T-helper 1 cell treated with Interleukin-12 subunit alpha and Interleukin-12 subunit beta and Interleukin-4 antibody, amounts not matched to agents 30 μg/mL and 1 μg/mL, for 36 hours (primary cell): ENCODE measurements around the gene EIF4A2.
"Not testable (repeated sequence)": the region's sequence is repeated elsewhere in the genome, so short reads cannot be mapped to it uniquely, and the experiment has no call there.

Experiments
- H3K27ac Mint-ChIP-seq: one replicate; pipeline ENCODE4 v1.8.0; 2021; ENCODE audit warnings: mild to moderate bottlenecking, mixed read lengths
- H3K27me3 Mint-ChIP-seq: one replicate; pipeline ENCODE4 v1.8.0; 2021; ENCODE audit warnings: low read depth, mixed read lengths
- H3K36me3 Mint-ChIP-seq: one replicate; pipeline ENCODE4 v1.8.0; 2021; ENCODE audit warnings: low read depth, mixed read lengths
- H3K4me1 Mint-ChIP-seq: one replicate; pipeline ENCODE4 v1.8.0; 2021; ENCODE audit warnings: low read depth, mixed read lengths
- H3K4me3 Mint-ChIP-seq: one replicate; pipeline ENCODE4 v1.8.0; 2021; ENCODE audit warnings: mild to moderate bottlenecking, moderate library complexity, mixed read lengths
- H3K9me3 Mint-ChIP-seq: one replicate; pipeline ENCODE4 v1.8.0; 2021; ENCODE audit warnings: mixed read lengths

The EIF4A2 gene

DNA sequence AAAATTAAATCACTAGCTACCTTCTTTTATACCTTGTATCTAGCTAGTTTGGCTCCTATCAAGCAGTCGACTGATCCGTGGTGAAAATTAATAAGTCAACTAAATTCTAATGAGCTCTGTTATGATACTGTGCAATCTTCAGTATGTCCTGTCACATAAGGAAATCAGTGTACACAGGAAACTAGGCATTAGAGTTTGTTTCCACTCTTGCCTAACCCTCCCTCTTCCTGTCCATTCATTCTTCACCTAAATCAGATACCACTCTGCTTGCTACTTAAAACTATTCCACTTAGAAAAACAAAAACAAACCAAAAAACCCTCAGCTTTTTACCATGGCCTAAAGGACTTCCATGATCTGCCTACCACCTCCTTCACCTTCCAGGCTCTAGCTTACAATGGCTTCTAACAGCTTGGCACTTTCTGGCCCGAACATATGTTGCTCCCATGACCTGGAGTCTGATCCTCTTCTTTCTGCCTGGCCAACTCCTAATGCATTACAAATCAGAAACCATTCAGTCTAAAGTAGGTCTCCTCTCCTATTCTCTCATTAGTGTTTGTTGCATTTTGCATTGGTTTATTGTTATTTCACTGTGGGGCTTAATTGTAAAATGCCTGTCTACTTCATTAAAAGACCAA lies 15.0 kb downstream of the EIF4A2 start:
- Mint-ChIP-seq H3K4me3 (no peak overlapping the region), H3K36me3 (peaks cover 43% of the 10 kb centered on the region), H3K27me3 (no peaks in the 10 kb centered on the region), H3K27ac (peak overlapping the region; percentile 18), H3K9me3 (no peaks in the 10 kb centered on the region), H3K4me1 (peaks cover 32% of the 10 kb centered on the region)

DNA sequence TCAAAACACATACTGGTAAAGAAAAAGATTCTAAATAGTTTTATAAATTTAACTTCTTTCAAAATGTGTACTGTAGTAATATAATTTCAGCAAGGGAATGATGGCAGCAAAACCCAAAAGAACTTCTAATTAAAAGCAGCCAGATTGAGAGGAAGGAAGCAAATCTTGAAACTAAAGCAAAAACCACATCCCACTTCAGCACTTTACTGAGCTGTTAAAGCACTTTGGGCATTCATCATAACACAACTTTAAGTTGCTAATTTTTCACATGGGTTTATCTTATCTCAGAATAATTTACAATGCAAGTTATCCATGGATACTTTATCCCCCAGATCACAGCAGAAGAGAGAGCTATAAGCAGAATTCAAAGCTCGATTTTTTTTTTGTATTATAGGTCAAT lies 16.9 kb downstream of the EIF4A2 start:
- peaks cover 38% of the 10 kb centered on the region for H3K4me1 Mint-ChIP-seq
- peak overlapping the region; percentile 26 for H3K27ac Mint-ChIP-seq
- H3K27me3 Mint-ChIP-seq = no peaks in the 10 kb centered on the region
- H3K36me3 Mint-ChIP-seq = peaks cover 35% of the 10 kb centered on the region
- no peaks in the 10 kb centered on the region for H3K9me3 Mint-ChIP-seq
- H3K4me3 Mint-ChIP-seq = peak overlapping the region; percentile 28

DNA sequence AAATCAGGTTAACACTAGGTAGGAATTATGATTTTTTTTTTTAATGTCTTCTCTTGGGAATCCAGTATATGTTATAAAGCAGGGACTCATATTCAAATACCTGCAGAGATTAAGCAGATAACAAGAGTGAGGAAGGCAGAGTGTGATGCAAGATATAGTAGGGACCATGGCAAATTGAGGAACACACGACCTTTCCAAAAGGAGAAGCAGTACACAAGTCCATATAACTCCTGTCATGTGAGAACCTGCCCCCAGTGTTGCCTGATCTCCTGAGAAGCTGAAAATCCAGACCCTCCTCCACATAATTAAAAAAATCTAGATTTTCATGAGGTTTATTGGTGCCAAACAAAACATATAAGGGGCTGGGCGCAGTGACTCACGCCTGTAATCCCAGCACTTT lies 19.3 kb downstream of the EIF4A2 start:
- Mint-ChIP-seq H3K4me1 (peaks cover 51% of the 10 kb centered on the region), H3K9me3 (no peaks in the 10 kb centered on the region), H3K4me3 (no peak overlapping the region), H3K27ac (peak overlapping the region; percentile 12), H3K27me3 (no peaks in the 10 kb centered on the region), H3K36me3 (peaks cover 28% of the 10 kb centered on the region)

DNA sequence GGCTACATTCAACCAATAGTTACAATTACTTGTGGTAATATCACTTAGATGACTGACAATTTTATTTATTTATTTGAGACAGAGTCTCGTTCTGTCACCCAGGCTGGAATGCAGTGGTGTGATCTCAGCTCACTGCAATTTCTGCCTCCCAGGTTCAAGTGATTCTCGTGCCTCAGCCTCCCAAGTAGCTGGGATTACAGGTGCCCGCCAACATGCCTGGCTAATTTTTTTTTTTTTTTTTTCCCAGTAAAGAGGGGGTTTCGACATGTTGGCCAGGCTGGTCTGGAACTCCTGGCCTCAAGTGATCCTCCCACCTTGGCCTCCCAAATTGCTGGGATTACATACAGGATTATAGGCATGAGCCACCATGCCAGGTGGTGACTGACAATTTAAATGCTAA lies 20.1 kb downstream of the EIF4A2 start:
- H3K4me3 Mint-ChIP-seq, H3K27me3 Mint-ChIP-seq, H3K9me3 Mint-ChIP-seq, H3K27ac Mint-ChIP-seq: not testable (repeated sequence)
- H3K36me3 Mint-ChIP-seq = peaks cover 27% of the 10 kb centered on the region
- peaks cover 48% of the 10 kb centered on the region for H3K4me1 Mint-ChIP-seq

DNA sequence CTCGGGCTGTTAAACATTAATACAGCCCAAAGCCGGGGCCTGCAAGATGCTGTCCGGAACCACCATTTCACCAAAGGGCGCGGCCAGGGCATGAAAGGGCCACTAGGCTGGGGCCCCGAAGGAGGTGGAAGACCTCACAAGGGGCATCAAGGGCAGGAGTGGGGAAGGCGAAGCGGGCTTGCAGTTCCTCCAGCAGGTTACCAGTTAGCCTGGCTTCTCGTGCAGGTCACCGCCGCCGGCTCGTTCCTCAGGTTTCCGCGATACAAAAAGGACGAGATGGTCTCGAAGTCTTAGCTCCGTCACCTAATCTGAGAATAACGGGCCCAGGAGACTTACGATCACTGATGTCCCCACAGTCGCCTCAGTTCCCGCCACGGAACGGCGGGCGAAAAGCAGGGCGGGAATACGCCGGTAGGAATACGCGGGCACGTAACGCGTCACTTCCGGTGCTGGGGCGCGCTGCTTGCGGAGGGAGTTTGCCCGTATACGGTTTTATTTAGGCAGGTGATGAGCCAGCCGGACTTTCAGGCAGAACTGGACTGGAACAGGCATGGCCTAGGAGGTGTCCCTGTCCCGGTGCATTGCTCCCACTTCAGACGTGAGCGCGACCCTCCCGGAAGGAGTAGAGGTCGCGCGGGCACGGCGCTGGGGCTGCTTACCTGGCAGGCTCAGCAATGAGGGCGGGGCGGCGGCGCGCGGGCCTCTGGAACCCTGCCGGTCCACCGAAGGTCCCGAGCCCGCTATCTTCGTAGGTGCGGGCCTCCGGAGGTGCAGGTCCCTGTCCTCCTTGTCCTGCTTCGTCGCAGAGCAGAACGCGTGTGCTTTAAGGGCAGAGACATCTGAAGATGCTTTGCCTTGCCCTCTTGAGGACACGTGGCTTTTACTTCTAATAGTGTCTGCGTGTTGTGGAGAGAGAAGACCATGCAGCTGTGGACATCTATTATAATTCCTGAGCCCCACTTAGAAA lies 23.0 kb downstream of the EIF4A2 start, which contains the start of gene RFC4:
RFC4 (minus strand) TSS at position 394 of the 967 bp plus-strand sequence. CDS start 1,769 bp downstream, outside the sequence.
- H3K36me3 Mint-ChIP-seq = peaks cover 9% of the 10 kb centered on the region
- H3K27me3 Mint-ChIP-seq = no peaks in the 10 kb centered on the region
- H3K4me3 Mint-ChIP-seq = peak within 1 kb of the TSS; percentile 89
- H3K9me3 Mint-ChIP-seq = no peaks in the 10 kb centered on the region
- H3K4me1 Mint-ChIP-seq = peaks cover 27% of the 10 kb centered on the region
- H3K27ac Mint-ChIP-seq = peak within 1 kb of the TSS; percentile 90

DNA sequence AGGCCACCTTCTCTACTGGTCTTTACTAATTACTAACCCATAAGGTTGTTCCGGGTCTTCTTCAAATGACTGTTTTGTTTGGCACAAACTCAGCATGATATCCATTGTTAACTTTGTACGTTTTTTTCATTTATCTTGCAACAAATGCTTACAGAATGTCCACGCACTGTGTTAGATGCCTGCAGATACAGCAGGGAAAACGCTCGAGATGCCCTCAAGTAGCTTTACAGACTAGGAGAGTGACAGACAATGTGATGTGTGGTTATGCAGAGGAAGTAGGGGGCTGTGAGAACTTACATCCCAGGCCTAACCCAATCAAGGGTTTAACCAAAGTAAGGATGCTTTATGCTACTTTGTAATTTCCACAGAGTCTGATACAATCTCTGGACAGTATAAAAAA lies 23.9 kb downstream of the EIF4A2 start:
- H3K36me3 Mint-ChIP-seq = peaks cover 9% of the 10 kb centered on the region
- H3K4me1 Mint-ChIP-seq = peaks cover 27% of the 10 kb centered on the region
- H3K27me3 Mint-ChIP-seq = no peaks in the 10 kb centered on the region
- H3K27ac Mint-ChIP-seq = peak overlapping the region; percentile 90
- H3K9me3 Mint-ChIP-seq = no peaks in the 10 kb centered on the region
- peak overlapping the region; percentile 89 for H3K4me3 Mint-ChIP-seq

DNA sequence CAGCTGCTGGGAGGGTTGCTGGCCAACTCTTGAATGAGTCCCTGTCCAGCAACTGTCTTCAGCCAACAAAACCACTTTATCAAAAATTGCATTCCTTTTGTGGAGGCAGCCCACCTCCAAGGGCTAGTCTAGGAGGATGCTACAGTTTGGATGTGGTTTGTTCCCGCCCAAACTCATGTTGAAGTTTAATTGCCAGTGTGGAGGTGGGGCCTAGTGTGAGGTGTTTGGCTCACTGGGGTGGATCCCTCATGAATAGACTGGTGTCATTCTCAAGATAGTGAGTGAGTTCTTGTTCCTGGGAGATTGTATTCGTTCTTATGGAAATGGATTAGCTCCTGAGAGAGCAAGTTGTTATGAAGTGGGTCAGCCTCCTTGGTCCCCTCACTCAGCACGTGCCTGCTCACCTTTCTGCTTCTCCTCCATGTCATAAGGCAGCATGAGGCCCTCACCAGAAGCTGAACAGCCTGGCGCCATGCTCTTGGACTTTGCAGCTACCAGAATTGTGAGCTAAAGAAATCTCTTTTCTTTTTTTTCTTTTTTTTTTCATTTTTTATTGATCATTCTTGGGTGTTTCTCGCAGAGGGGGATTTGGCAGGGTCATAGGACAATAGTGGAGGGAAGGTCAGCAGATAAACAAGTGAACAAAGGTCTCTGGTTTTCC lies 27.1 kb downstream of the EIF4A2 start:
- Mint-ChIP-seq H3K9me3 (no peaks in the 10 kb centered on the region), H3K36me3 (no peaks in the 10 kb centered on the region), H3K4me1 (peaks cover 12% of the 10 kb centered on the region), H3K4me3 (no peak overlapping the region), H3K27ac (no peak overlapping the region), H3K27me3 (no peaks in the 10 kb centered on the region)

DNA sequence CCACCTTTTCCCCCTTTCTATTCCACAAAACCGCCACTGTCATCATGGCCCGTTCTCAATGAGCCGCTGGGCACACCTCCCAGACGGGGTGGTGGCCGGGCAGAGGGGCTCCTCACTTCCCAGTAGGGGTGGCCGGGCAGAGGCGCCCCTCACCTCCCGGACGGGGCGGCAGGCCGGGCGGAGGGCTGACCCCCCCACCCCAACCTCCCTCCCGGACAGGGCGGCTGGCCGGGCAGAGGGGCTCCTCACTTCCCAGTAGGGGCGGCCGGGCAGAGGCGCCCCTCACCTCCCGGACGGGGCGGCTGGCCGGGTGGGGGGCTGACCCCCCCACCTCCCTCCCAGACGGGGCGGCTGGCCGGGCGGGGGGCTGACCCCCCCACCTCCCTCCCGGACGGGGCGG lies 27.9 kb downstream of the EIF4A2 start:
- not testable (repeated sequence) for H3K36me3 Mint-ChIP-seq, H3K27me3 Mint-ChIP-seq, H3K27ac Mint-ChIP-seq, H3K4me3 Mint-ChIP-seq, H3K9me3 Mint-ChIP-seq, H3K4me1 Mint-ChIP-seq

DNA sequence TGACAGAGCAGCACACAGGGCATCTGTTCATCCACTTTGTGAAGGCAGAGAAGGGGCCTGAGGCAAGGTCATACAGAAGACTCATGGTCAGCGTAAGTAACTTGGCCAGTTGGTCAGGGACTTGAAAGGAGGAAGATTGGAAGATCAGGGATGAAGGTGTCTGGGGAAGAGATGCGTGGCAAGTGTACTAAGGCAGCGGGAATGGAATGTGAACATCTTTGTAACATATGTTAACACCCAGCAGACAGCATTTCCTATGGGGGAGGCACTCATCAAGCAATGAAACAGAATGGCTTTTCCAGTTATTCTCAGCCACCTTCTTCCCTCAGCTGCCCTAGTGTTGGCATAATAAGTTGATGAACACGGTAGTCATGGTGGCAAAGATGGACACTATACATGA lies 30.7 kb downstream of the EIF4A2 start:
- H3K4me1 Mint-ChIP-seq = no peaks in the 10 kb centered on the region
- no peaks in the 10 kb centered on the region for H3K27me3 Mint-ChIP-seq
- no peaks in the 10 kb centered on the region for H3K36me3 Mint-ChIP-seq
- H3K4me3 Mint-ChIP-seq = no peak overlapping the region
- no peaks in the 10 kb centered on the region for H3K9me3 Mint-ChIP-seq
- no peak overlapping the region for H3K27ac Mint-ChIP-seq

DNA sequence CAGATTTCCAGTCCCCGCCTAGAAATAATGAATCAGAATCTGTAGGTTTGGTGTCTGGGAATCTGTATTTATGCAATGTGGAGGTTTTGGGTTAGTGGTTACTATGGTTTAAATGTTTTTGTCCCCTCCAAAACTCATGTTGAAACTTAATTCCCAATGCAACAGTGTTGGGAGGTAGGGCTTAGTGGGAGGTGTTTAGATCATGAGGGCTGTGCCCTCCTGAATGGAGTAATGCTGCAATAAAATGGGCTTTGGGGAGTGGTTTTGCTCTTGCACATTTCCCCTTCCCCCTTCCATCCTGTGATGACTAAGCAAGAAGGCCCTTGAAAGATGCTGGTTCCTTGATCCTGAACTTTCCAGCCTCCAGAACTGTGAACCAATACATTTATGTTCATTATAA lies 32.1 kb downstream of the EIF4A2 start:
- Mint-ChIP-seq H3K4me1 (no peaks in the 10 kb centered on the region), H3K9me3 (no peaks in the 10 kb centered on the region), H3K27ac (no peak overlapping the region), H3K36me3 (no peaks in the 10 kb centered on the region), H3K4me3 (no peak overlapping the region), H3K27me3 (no peaks in the 10 kb centered on the region)

DNA sequence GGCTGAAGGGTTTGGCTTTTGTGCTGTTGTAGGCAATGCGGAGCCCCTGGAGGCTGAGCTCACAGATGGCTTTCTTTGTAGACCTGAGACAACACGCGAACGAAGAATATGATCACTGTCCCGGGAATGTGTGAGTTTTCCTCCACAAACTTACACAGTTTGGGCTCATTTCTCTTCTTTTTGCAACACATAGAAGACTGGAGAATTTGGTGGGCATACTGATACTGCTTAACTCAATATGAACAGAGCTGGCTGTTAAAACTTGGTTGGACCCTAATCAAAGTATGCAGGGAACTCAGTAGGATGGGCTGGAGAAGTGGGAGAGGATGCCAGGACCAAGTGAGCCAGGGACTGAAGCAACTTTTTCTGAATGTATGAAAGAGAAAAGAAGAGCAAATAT lies 35.1 kb downstream of the EIF4A2 start:
- Mint-ChIP-seq H3K4me1 (no peaks in the 10 kb centered on the region), H3K27ac (no peak overlapping the region), H3K4me3 (no peak overlapping the region)

DNA sequence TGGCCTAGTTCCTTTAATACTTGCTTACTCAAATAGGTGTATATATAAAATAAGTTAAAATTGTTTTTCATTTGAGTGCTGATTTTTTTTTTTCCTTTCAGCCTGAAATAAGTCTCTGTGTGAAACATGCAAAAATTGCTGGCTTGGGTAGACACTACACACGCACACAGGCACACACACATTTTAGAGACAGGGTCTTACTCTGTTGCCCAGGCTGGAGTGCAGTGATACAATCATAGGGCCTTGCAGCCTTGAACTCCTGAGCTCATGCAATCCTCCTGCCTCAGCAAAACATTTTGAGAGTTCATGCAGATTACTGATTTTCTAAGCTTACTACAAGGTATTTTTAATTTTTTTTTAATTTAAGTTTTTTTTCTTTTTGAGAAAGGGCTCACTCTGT lies 35.6 kb downstream of the EIF4A2 start:
- Mint-ChIP-seq H3K4me3 (no peak overlapping the region), H3K4me1 (no peaks in the 10 kb centered on the region), H3K27me3 (no peaks in the 10 kb centered on the region), H3K9me3 (no peaks in the 10 kb centered on the region), H3K36me3 (no peaks in the 10 kb centered on the region), H3K27ac (no peak overlapping the region)

More for the DNA sequence above, 35.1 kb downstream of the EIF4A2 start:
- Mint-ChIP-seq H3K27me3 (no peaks in the 10 kb centered on the region), H3K9me3 (no peaks in the 10 kb centered on the region), H3K36me3 (no peaks in the 10 kb centered on the region)

DNA sequence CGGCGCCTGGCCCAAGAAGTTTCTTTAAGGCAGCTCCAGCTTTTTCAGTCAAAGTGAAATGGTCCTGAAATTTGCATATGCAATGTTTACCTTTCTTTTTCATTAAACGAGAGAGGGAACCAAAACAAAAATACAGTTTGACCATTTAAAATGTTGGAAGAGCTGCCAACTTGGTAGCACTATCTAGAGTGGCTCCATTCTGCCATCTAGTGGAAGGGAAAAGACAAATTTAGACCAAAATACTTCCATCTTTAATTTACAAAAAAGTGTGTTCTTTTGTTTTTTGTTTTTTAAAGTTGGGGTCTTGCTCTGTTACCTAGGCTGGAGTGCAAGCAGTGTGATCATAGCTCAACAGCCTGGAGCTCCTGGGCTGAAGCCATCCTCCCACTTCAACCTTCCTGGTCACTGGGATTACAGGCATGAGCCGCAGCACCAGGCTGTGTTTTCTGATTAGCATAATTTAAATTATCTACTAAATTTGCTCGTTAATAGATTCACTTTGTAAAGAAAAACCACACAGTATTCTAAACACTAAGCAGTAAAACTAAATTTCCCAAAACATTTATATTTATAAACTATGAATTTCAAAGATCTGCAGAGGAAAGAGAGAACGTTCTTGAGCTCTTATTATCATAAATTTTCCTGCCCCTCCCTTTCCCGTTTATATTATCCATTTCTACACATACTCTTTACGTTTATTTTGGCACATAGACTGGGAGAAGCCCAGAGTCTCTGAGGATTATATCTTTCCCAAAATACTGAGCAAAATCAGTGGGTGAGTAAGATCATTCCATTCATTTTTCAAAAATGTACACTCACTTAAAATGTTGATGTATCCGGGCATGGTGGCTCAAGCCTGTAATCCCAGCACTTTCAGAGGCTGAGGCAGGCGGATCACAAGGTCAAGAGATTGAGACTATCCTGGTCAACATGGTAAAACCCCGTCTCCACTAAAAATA lies 38.3 kb downstream of the EIF4A2 start:
- Mint-ChIP-seq H3K9me3 (no peaks in the 10 kb centered on the region), H3K27me3 (peaks cover 15% of the 10 kb centered on the region), H3K4me1 (peaks cover 15% of the 10 kb centered on the region), H3K4me3 (no peak overlapping the region), H3K27ac (no peak overlapping the region), H3K36me3 (no peaks in the 10 kb centered on the region)

DNA sequence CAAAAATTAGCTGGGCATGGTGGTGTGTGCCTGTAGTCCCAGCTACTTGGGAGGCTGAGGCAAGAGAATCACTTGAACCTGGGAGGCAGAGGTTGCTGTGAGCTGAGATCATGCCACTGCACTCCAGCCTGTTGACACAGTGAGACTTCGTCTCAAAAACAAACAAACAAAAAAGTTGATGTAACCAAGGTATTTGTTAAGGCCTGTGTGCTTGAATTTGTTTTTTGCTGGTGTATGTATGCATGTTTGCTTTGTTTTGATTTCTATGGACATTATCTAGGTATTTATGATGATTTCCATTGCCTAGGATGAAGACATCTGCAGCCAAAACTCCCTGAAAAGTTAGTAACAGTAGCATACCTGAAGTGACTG lies 39.0 kb downstream of the EIF4A2 start:
- H3K4me1 Mint-ChIP-seq = peaks cover 15% of the 10 kb centered on the region
- not testable (repeated sequence) for H3K4me3 Mint-ChIP-seq, H3K27ac Mint-ChIP-seq, H3K36me3 Mint-ChIP-seq, H3K9me3 Mint-ChIP-seq
- peaks cover 16% of the 10 kb centered on the region for H3K27me3 Mint-ChIP-seq
